Measurements from ENCODE around the gene UNC13C. TPM values are rescaled to one million over a fixed set of nuclear protein-coding genes. Genes with fewer than 3 reads are reported as not detected.

UNC13C gene
- total and polyA plus RNA-seq, 2 donors (not counting 3 experiments of a cell fraction or from before 2014, with no cell fraction given): not detected

GRCh38 chr15:53982071-53982680 lies 3.9 kb downstream of the UNC13C start:
- DNase-seq (ENCODE audit: low read depth, low spot score) (no peak), FAIRE-seq (no peak)
- no TSS peak for BruUV-seq (replicated peaks)
- ChIA-PET POLR2A (no interaction called here), CTCF (no interaction called here)
- H3K4me3 ChIP-seq (replicated peaks in 1 of 3; ENCODE audit: insufficient read depth in 1 of 3, low read depth in 1 of 3, low read length in 3 of 3): no peak overlapping the region
- H3K27ac ChIP-seq (ENCODE audit: insufficient read depth, low read depth, low read length): no peak overlapping the region
- H3K9ac ChIP-seq (replicated peaks; ENCODE audit: extremely low read depth, insufficient read depth, low read length): no peak overlapping the region
- TF ChIP-seq MAX (IDR thresholded peaks at IDR 0.05; ENCODE audit: insufficient read depth, insufficient read length) (no peak), POLR2A (IDR thresholded peaks at IDR 0.05; ENCODE audit: low read depth, low read length) (no peak), MYC (IDR thresholded peaks at IDR 0.05; ENCODE audit: low read depth, low read length) (no peak), POLR2AphosphoS5 (IDR thresholded peaks at IDR 0.05; ENCODE audit: insufficient read depth, low read depth, low read length) (no peak), CTCF (IDR thresholded peaks at IDR 0.05; ENCODE audit: extremely low read depth in 1 of 2, insufficient read depth in 1 of 2, low read depth in 1 of 2, low read length in 2 of 2) (no peak), EZH2 (IDR thresholded peaks at IDR 0.05; ENCODE audit: borderline replicate concordance, low read depth, low read length, severe bottlenecking) (no peak), GATA2 (IDR thresholded peaks at IDR 0.05; ENCODE audit: insufficient read depth, insufficient read length, low read depth, low read length) (no peak), FOS (IDR thresholded peaks at IDR 0.05; ENCODE audit: borderline replicate concordance, insufficient read depth, low read length) (no peak), JUN (IDR thresholded peaks at IDR 0.05; ENCODE audit: borderline replicate concordance, insufficient read depth, insufficient read length, low read depth) (no peak)
- H3K79me2 ChIP-seq (ENCODE audit: control insufficient read depth, insufficient read depth, low read length): no peaks in the 10 kb centered on the region
- no peaks in the 10 kb centered on the region for H3K4me1 ChIP-seq (ENCODE audit: control insufficient read depth, extremely low read depth, insufficient read depth, low read length)
- H3K4me2 ChIP-seq (ENCODE audit: insufficient read depth, low read length): no peak overlapping the region
- no peak overlapping the region for H2AFZ ChIP-seq (ENCODE audit: low read depth, low read length)
- no peaks in the 10 kb centered on the region for H3K9me1 ChIP-seq (replicated peaks; ENCODE audit: control insufficient read depth, extremely low read depth, insufficient read depth, low read length)
- peaks cover 0 to 8% of the 10 kb centered on the region in 2 experiments for H3K27me3 ChIP-seq (ENCODE audit: control insufficient read depth in 2 of 2, insufficient read depth in 2 of 2, low read length in 2 of 2)
- dilution Hi-C loops (cut with MboI; ENCODE audit: extremely low pct_ligation_motif_present, low sequenced_read_pairs) (no loop called here), intact Hi-C loops (cut with micrococcal nuclease) (no loop called here)
- no peaks in the 10 kb centered on the region for H3K9me3 ChIP-seq (replicated peaks; ENCODE audit: control insufficient read depth, insufficient read depth, low read length)
- no peaks in the 10 kb centered on the region for H3K36me3 ChIP-seq (ENCODE audit: control insufficient read depth in 2 of 2, extremely low read depth in 1 of 2, insufficient read depth in 2 of 2, low read length in 2 of 2)
- H4K20me1 ChIP-seq (replicated peaks; ENCODE audit: control insufficient read depth, extremely low read depth, insufficient read depth, low read length): no peaks in the 10 kb centered on the region

All from endothelial cell of umbilical vein (primary cell).